Fibroblast of the aortic adventitia (primary cell): ENCODE results near the gene ID3. TPM values are rescaled to one million over a fixed set of nuclear protein-coding genes. Genes with fewer than 3 reads are reported as not detected.
"Not testable (repeated sequence)": the region's sequence is repeated elsewhere in the genome, so short reads cannot be mapped to it uniquely, and the experiment has no call there.

Experiments
- DNase-seq: peaks from one replicate; pipeline ENCODE4 v3.0.0-alpha.2; 2010; ENCODE audit warnings: low read depth
- H3K4me3 ChIP-seq: 2 replicates; pipeline ENCODE4 v1.5.1; 2011; ENCODE audit warnings: low read depth, mild to moderate bottlenecking, control low read depth, low read length, moderate library complexity
- CTCF ChIP-seq: IDR thresholded peaks from 2 replicates; pipeline ENCODE4 v1.5.1; 2011; ENCODE audit warnings: mild to moderate bottlenecking, low read length, control low read depth, inconsistent platforms; ENCODE audit not compliant: insufficient read depth
- total RNA-seq: library from RNA; depleted of rRNA; stranded (reverse); fragments of >200 nt; gene quantifications from 2 replicates; pipeline ENCODE4 v1.2.3, GENCODE V29; 2012; ENCODE audit warnings: low replicate concordance

Gene ID3
- total RNA-seq, 1 donor, result 51.8 TPM

- DNase-seq, result no peak
- no peak for TF ChIP-seq CTCF
These were observed 13.4 kb downstream of the ID3 start for GRCh38 chr1:23545851-23546250.

GRCh38 chr1:23544444-23545389 lies 14.6 kb downstream of the ID3 start:
- no peak overlapping the region for H3K4me3 ChIP-seq
- peak; percentile 89 for DNase-seq
- peak; percentile 87 for TF ChIP-seq CTCF

More at GRCh38 chr1:23545851-23546250, 13.4 kb downstream of the ID3 start:
- no peak overlapping the region for H3K4me3 ChIP-seq

GRCh38 chr1:23543707-23544443 lies 15.4 kb downstream of the ID3 start:
- no peak for DNase-seq
- H3K4me3 ChIP-seq, result no peak overlapping the region
- no peak for TF ChIP-seq CTCF

GRCh38 chr1:23542940-23543339 lies 16.4 kb downstream of the ID3 start:
- not testable (repeated sequence) for DNase-seq

GRCh38 chr1:23539698-23540266 lies 19.5 kb downstream of the ID3 start:
- TF ChIP-seq CTCF, result peak; percentile 96
- peak; percentile 91 for DNase-seq
- peak overlapping the region; percentile 43 for H3K4me3 ChIP-seq

More at GRCh38 chr1:23542940-23543339, 16.4 kb downstream of the ID3 start:
- H3K4me3 ChIP-seq, result not testable (repeated sequence)

- peak; percentile 59 for DNase-seq
- no peak for TF ChIP-seq CTCF
- H3K4me3 ChIP-seq, result no peak overlapping the region
These were observed 21.9 kb downstream of the ID3 start for GRCh38 chr1:23537296-23537973.
